ENCODE data around the gene STAT4.

DNA sequence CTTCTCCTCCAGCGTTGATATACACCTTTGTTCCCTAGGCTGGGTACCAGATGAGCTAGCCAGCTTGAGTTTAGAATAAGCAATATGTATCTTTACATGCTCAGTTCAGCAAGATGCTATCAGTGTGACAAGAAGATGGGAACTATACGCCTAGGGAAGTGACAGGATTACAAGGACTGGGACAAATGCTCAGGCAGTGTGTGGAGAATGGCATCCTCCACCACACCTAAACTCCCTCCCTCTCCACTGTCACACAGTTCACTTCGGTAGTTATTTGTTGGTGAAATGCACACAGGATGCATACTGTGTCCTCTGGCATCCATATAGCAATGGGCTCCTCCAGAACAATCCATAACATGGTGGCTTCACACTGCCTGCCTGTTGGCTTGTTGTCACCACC lies 144.5 kb downstream of the STAT4 start:
- TF ChIP-seq, protein P1, sequence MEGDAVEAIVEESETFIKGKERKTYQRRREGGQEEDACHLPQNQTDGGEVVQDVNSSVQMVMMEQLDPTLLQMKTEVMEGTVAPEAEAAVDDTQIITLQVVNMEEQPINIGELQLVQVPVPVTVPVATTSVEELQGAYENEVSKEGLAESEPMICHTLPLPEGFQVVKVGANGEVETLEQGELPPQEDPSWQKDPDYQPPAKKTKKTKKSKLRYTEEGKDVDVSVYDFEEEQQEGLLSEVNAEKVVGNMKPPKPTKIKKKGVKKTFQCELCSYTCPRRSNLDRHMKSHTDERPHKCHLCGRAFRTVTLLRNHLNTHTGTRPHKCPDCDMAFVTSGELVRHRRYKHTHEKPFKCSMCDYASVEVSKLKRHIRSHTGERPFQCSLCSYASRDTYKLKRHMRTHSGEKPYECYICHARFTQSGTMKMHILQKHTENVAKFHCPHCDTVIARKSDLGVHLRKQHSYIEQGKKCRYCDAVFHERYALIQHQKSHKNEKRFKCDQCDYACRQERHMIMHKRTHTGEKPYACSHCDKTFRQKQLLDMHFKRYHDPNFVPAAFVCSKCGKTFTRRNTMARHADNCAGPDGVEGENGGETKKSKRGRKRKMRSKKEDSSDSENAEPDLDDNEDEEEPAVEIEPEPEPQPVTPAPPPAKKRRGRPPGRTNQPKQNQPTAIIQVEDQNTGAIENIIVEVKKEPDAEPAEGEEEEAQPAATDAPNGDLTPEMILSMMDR (tag by site-specific recombination; IDR thresholded peaks at IDR 0.05) = no peak
- TF ChIP-seq KLF10 (tag by site-specific recombination; IDR thresholded peaks at IDR 0.05) = no peak
- TF ChIP-seq, protein P2, sequence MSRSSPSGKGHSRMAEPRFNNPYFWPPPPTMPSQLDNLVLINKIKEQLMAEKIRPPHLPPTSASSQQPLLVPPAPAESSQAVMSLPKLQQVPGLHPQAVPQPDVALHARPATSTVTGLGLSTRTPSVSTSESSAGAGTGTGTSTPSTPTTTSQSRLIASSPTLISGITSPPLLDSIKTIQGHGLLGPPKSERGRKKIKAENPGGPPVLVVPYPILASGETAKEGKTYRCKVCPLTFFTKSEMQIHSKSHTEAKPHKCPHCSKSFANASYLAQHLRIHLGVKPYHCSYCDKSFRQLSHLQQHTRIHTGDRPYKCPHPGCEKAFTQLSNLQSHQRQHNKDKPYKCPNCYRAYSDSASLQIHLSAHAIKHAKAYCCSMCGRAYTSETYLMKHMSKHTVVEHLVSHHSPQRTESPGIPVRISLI (tag by site-specific recombination; IDR thresholded peaks at IDR 0.05) = no peak
- TF ChIP-seq, protein P3, sequence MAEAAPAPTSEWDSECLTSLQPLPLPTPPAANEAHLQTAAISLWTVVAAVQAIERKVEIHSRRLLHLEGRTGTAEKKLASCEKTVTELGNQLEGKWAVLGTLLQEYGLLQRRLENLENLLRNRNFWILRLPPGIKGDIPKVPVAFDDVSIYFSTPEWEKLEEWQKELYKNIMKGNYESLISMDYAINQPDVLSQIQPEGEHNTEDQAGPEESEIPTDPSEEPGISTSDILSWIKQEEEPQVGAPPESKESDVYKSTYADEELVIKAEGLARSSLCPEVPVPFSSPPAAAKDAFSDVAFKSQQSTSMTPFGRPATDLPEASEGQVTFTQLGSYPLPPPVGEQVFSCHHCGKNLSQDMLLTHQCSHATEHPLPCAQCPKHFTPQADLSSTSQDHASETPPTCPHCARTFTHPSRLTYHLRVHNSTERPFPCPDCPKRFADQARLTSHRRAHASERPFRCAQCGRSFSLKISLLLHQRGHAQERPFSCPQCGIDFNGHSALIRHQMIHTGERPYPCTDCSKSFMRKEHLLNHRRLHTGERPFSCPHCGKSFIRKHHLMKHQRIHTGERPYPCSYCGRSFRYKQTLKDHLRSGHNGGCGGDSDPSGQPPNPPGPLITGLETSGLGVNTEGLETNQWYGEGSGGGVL (tag by site-specific recombination; IDR thresholded peaks at IDR 0.05) = no peak
- no peak for TF ChIP-seq ZIC2 (tag by site-specific recombination; IDR thresholded peaks at IDR 0.05)
- TF ChIP-seq ZNF274 (IDR thresholded peaks at IDR 0.05; ENCODE audit: low read length) = no peak
- no peak for TF ChIP-seq ZNF274 (tag by site-specific recombination; IDR thresholded peaks at IDR 0.05; ENCODE audit: borderline replicate concordance)
- TF ChIP-seq, protein P4, sequence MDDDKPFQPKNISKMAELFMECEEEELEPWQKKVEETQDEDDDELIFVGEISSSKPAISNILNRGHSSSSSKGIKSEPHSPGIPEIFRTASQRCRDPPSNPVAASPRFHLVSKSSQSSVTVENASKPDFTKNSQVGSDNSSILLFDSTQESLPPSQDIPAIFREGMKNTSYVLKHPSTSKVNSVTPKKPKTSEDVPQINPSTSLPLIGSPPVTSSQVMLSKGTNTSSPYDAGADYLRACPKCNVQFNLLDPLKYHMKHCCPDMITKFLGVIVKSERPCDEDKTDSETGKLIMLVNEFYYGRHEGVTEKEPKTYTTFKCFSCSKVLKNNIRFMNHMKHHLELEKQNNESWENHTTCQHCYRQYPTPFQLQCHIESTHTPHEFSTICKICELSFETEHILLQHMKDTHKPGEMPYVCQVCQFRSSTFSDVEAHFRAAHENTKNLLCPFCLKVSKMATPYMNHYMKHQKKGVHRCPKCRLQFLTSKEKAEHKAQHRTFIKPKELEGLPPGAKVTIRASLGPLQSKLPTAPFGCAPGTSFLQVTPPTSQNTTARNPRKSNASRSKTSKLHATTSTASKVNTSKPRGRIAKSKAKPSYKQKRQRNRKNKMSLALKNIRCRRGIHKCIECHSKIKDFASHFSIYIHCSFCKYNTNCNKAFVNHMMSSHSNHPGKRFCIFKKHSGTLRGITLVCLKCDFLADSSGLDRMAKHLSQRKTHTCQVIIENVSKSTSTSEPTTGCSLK (tag by site-specific recombination; IDR thresholded peaks at IDR 0.05) = no peak
- TF ChIP-seq ZNF175 (tag by site-specific recombination; IDR thresholded peaks at IDR 0.05) = no peak

Measured in HEK293 (cell line).